ENCODE results near the gene CERS6.
"Not testable (repeated sequence)": the region's sequence is repeated elsewhere in the genome, so short reads cannot be mapped to it uniquely, and the experiment has no call there.

- TF ChIP-seq POLR2AphosphoS5 (IDR thresholded peaks at IDR 0.05; ENCODE audit: borderline replicate concordance, low read depth, low read length); EZH2 (IDR thresholded peaks at IDR 0.05): not testable (repeated sequence)
These were observed 335.1 kb downstream of the CERS6 start for GRCh38 chr2:168791140-168791539.

Measured in SK-N-MC (cell line).